GM23248 (cell line): Measurements from ENCODE around the gene SLC25A1.

ENCODE experiments used
- EZH2 ChIP-seq: fragments of 200-600 bp; sonication (generic); IDR thresholded peaks from 2 replicates; pipeline ENCODE4 v1.6.1; 2018; ENCODE audit warnings: antibody characterized with exemption, mild to moderate bottlenecking; ENCODE audit not compliant: insufficient read depth, poor library complexity, severe bottlenecking
- EZH2phosphoT487 ChIP-seq: fragments of 200-600 bp; sonication (generic); IDR thresholded peaks from 2 replicates; pipeline ENCODE4 v1.6.1; 2018; ENCODE audit warnings: antibody characterized with exemption, moderate library complexity, mild to moderate bottlenecking, low read depth; ENCODE audit not compliant: insufficient read depth

DNA sequence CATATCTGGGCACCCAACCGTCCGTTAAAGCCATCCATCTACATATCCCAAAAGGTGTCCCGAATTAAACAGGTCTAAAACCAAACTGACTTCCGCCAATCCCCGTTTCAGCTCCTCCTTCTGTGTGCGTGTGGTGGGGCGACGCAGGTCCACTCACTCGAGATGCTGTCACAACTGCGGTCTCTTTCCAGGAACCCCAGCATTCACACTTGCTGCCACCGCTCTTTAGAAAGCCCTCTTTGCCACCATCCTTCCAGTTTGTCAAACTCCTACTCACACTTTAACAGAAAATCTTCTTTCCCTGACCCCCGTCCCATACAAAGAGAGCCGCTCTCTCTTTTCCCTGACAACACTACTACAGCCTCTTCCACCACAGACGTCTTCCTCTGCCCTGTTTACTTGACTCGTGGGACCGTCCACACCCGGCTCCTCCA, 34.6 kb downstream of the SLC25A1 start:
- TF ChIP-seq EZH2 (no peak), EZH2phosphoT487 (no peak)
